Measurements from ENCODE around the gene KIF3C. TPM values are rescaled to one million over a fixed set of nuclear protein-coding genes. Genes with fewer than 3 reads are reported as not detected.
"Not testable (repeated sequence)": the region's sequence is repeated elsewhere in the genome, so short reads cannot be mapped to it uniquely, and the experiment has no call there.

Gene KIF3C
- total RNA-seq, 2 experiments from 2014 or later, result 5.1 to 6.6 TPM

DNA sequence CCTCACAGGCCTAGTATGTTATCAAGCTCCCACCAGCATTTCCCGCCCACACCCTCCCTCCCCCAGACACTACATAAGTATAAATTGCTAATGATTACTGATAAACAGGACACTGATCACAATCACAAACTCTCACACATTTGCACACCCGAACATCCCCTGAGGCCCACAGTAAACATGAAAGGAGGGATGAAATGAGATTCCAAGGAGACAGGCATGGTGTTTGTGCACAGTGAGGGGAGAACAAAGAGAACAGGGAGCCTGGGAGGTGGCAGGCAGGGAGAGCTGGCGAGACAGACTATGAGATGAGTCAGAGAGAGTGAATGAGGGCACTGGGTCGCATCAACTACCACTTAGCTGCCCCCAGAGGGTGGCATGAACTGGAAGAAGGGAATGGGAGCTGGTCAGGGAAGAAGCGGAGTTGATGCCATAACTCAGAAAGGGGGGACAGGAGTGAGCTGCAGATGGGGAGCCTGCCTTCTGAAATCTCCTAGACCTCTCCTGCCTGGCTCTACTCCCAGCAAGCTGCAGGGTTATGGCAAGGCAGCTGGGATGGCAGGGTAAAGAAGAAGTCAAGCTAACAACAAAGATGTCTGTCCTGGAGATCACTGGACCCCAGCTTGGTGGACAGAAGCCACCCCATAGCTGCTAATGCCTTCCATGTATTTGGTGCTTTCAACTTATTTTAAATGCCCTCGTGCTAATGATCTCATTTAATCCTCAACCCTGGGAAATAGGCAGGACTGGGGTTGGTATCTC is 5.1 kb downstream of the KIF3C start:
- POLR2A ChIA-PET, result no interaction called here
- CTCF ChIA-PET, result interaction anchor here (0.5 to 0.6 kb wide), 2 partner anchors 15 to 22 kb away, joined by 5 to 6 read pairs; no protein-coding TSS in a partner anchor

DNA sequence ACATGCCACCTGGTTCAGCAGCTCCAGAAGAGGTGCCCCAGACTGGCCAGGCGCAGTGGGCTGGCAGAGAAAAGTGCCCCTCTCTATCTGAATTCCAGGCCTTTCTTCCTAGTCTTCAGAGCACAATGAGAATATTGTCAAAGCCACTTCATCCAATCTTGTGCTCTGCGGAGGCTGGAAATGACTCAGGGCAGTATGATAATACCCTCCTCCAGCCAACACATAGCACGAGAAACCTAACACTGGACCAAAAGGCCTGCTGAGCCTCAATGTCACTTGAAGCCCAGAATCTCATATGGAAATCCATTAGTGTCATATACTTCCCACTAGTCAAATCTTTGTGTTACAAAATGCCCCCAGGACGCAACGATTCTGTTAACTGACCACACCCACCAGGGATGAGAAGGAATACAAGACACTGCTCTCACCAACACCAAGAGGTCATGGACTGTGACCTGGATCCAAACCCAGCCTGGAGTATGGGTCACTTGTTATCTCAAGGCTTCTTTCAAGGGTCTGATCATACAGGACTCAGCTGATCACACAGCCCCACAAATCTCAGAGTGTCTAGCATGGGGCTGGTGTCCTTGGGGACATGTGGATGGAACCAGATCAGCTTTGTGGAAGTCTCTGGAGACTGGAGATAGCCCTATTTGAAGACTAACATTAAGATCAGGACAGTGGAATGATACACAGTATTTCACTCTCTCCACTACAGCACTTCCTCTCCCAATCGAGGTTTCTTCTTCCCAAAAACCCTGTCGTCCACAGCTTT is 10.1 kb downstream of the KIF3C start:
- ChIA-PET CTCF (interaction anchor here (0.6 kb wide), 1 partner anchor 364 kb away, joined by 3 read pairs; no protein-coding TSS in a partner anchor), POLR2A (no interaction called here)

DNA sequence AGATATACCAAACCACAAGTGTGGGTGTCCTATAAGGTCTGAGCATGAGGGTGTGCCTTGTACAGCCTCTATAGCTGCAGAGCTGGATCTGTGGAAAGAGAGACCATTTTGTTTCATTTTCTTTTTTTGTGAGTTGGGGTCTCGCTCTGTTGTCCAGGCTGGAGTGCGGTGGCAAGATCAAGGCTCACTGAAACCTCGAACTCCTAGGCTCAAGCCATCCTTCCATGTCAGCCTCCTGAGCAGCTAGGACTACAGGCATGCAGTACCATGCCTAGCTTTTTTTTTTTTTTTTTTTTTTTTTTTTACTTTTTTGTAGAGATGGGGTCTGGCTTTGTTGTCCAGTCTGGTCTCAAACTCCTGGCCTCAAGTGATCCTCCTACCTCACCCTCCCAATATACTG is 10.7 kb downstream of the KIF3C start:
- ChIA-PET POLR2A (interaction anchor here (0.7 kb wide), 1 partner anchor 733 kb away, joined by 8 read pairs; no protein-coding TSS in a partner anchor), CTCF (interaction anchor here (0.6 to 1.3 kb wide), 4 partner anchors 21 to 364 kb away, joined by 3 to 5 read pairs (median 4); no protein-coding TSS in a partner anchor)

DNA sequence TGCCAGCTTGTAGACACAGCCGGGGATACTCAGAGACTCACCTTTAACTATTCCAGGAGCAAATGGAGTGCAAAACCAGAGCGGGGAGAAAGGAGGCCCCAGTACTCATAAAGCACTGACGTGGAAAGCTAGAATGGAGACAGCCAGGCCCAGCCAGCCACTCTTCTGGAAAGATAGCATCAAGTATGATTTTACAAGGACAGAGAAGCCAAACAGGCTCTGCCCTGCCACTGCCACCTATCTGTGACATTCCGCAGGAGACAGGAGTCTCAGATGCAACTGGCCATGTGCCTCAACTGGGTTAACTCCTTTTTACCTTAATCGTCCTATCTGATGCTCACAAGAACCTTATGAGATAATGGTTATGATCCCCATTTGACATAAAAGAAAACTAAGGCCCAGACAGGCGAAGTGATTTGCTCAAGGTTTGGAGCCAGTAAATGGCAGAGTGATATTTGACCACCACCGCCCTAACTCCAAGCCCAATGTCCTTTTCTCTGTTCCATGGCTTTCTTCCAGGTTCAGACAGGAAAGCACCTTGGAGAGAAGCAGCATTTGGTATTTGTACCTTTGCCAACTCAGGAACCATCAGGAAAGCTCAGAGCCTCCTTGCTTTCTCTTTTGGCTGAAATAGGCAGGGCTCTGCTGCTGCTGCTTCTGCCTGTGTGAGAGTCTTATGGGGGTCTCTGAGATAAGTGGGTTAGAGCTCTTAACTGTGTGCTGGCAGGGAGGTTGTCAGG is 15.6 kb downstream of the KIF3C start:
- POLR2A ChIA-PET, result no interaction called here
- CTCF ChIA-PET, result interaction anchor here (0.8 to 1.1 kb wide), 2 partner anchors 16 to 25 kb away, joined by 3 to 4 read pairs; no protein-coding TSS in a partner anchor

DNA sequence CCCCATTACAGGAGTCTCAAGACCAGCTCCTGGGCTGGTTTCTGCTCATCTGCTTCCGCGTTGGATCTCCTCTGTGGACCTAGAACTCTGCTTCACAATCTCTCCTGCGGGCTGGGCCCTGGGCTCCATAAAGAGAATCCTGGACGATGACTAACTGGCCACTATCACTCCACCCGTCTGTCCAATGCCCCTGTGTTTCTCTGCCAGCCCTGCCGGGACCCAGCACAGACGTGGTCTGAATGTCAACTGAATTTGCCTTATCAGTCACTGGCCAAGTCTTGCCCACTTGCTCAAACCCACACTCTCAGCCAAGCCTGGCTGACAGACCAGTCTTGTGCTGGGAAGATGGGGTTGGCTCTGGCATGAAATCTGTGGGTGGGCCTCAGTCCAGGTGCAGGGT is 17.4 kb downstream of the KIF3C start:
- CTCF ChIA-PET, result no interaction called here

DNA sequence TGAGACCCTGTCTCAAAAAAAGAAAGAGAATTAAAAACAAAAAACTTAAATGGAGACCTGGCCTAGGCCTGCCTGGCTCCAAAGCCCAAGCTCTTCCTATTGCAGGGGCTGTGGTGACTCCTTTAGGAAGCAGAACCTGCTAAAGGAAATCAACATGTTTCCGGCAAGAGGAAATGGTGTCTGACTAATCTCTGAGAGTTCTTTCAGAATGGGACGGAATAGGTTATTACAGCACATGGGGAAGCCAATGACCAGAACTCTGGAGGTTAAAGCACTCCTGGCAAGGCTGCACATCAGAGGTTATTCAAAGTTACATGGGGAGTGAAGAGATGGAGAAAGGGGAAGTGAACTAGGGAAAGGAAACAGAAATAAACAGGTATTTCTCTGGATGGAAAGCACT is 21.4 kb downstream of the KIF3C start:
- ChIA-PET CTCF (interaction anchor here (2.0 kb wide), 1 partner anchor 9 kb away, joined by 14 read pairs; no protein-coding TSS in a partner anchor), POLR2A (no interaction called here)

More for the DNA sequence above, 17.4 kb downstream of the KIF3C start:
- POLR2A ChIA-PET, result no interaction called here

DNA sequence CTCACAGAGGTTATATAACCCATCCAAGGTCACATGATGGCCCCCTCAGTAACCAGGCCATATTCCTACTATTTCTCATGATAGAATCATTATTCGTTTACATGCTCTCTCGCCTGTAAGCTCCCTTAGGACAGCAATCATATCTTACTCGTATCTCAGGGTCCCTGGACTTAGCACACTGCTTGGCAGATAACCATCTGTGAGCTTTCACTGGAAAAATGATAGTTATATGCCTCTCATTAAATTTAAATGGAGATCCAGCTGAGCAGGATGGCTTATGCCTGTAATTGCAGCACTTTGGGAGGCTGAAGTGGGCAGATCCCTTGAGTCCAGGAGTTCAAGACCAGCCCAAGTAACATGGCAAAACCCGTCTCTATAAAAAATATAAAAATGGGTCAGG is 21.9 kb downstream of the KIF3C start:
- ChIA-PET CTCF (interaction anchor here (2.0 kb wide), 1 partner anchor 9 kb away, joined by 14 read pairs; no protein-coding TSS in a partner anchor), POLR2A (no interaction called here)

DNA sequence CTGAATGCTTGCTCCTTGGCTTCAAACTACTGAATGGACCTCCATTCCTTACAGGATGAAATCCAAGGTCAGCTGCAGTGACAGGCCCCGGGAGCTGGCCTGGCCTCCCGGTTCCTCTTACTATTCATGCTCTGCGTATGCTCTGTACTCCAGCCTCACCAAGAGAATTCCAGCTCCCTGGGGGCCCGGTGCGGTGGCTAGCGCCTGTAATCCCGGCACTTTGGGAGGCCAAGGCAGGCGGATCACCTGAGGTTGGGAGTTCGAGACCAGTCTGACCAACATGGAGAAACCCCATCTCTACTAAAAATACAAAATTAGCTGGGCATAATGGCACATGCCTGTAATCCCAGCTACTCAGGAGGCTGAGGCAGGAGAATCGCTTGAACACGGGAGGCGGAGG is 23.7 kb downstream of the KIF3C start:
- CTCF ChIA-PET, result not testable (repeated sequence)

DNA sequence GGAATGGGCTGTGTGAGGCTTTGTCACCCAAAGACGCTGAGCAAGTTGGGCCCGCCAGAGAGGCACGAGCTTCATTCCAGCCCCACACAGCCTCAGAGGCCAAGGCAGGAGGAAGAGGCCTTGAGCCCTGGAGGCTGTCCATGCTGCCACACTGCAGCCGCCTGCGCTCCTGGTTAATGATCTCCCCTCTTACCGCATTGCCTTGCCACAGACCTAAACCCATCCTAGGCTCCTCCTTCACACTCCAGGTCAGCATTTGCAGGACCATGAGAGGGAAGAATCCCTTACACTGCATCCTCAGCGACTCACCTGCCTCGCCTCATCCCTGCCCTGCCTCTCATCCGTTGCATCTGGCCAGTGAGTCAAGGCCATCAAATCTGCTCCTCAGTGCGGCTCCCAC is 24.6 kb downstream of the KIF3C start:
- ChIA-PET POLR2A (no interaction called here), CTCF (interaction anchor here (0.6 kb wide), 1 partner anchor 410 kb away, joined by 4 read pairs; no protein-coding TSS in a partner anchor)

More for the DNA sequence above, 23.7 kb downstream of the KIF3C start:
- POLR2A ChIA-PET, result not testable (repeated sequence)

DNA sequence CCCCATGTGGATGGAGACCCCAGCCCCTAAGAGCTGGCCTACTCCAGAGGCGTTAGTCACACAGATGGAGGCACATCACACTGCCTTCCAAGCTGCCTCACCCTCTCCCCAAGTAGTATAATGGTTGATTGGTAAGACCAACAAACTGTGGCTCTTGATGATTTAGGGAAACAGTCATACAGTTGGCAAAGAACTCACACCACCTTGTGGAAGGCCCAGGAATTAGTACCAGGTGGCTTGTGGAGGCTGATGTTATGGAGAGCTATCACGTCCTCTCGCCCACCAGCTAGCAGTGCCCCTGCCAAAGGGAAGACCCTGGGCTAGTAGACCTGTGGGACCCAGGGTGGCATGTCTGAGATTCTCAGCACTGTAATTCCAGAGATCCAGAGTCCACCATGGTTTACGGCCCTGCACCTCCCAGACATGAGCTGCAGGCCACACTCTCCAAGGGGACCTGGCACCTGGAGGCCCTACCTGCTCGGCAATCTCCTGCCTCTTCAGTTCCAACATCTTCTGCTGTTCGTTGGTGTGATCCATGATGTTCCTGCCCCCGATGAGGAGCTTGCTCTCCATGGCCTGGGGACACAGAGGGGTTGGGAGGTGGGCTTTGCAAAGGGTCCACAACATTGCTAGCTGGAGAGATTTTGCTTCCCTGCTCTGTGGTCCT is 26.3 kb downstream of the KIF3C start:
- ChIA-PET CTCF (interaction anchor here (0.8 to 1.5 kb wide), 2 partner anchors 20 to 114 kb away, joined by 3 to 5 read pairs; no protein-coding TSS in a partner anchor), POLR2A (no interaction called here)

DNA sequence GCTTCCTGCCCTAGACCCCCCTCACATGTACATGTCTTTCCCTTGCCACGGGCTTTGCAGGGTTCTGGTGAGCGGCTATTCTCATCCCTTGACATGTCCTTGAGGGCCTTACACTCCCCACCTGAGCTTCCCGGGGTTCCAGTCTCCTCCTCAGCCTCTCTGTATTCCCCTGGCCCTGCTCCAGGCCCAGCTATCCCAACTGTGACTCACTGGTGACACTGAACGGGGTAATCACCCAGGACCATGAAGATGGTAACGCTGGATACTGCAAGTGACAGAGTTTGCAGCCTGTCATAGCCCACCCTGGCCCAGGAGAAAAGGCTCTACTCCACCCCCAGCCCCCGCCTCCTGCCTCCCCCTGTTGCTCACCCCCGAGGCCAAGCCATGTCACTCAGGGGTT is 27.3 kb downstream of the KIF3C start:
- ChIA-PET POLR2A (no interaction called here), CTCF (no interaction called here)

DNA sequence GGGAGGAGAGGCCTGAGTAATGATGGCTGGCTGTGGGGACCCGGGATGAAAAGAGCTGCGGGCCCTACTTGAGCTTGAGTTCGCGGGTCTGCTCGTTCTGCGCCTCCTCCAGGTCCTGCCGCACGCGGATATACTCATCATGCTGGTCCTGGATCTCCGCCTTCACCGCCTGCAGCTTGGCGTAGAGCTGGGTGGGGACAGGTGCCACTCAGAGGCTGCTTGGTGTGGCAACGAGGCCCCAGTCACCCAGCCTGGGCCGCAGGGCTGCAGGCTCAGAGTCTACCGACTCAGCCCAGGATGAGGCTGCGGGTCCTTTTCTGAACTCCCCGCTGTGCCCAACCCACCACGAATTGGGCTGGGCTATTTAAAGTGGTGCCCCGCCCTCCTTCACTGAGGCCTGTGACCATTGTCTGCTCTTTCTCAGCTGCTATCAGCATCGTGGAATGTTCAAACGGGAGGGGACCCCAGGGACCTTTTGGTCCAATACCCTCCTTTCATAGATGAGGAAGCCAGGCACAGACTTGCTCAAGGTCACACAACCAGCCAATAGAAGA is 28.0 kb downstream of the KIF3C start:
- ChIA-PET POLR2A (no interaction called here), CTCF (no interaction called here)

DNA sequence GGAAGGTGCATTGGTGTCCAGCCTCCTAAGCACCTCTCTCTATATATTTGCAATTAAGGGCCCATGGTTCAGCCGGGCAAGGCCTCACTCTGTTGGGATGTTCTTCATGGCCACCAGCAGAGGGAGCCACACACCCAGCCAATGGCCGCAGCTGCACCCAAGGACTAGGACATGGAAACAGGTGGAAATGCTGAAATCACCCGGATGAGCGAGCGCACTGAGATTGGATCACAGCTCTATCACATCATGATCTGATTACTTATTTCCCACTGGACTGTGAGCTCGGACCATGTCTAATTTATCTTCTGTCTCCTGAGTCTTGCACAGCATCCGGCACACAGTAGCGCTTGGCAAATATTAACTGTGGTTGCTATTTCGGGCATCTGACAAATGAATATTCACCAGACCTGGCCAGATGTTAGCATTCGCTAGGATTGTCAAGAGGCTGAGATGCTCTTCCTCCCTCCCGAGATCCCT is 31.2 kb downstream of the KIF3C start:
- POLR2A ChIA-PET, result interaction anchor here (0.7 kb wide), 1 partner anchor 238 kb away, joined by 3 read pairs; no protein-coding TSS in a partner anchor
- CTCF ChIA-PET, result interaction anchor here (0.6 to 2.4 kb wide), 18 partner anchors 10 to 368 kb away, joined by 3 to 14 read pairs (median 4); no protein-coding TSS in a partner anchor

DNA sequence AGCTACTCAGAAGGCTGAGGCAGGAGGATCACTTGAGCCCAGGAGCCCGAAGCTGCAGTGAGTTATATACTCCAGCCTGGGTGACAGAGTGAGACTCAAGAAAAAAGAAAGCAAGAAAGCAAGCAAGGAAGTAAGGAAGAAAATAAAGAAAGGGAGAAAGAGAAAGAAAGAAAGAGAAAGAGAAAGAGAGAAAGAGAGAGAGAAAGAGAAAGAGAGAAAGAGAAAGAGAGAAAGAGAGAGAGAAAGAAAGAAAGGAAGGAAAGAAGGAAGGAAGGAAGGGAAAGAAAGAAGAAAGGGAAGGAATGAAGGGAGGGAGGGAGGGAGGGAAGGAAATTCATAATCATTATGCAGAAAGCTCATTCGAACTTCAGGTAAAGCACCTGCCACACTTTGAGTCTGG is 33.9 kb downstream of the KIF3C start:
- CTCF ChIA-PET, result no interaction called here
- POLR2A ChIA-PET, result interaction anchor here (0.8 kb wide), 1 partner anchor 1992 kb away, joined by 6 read pairs; no protein-coding TSS in a partner anchor

DNA sequence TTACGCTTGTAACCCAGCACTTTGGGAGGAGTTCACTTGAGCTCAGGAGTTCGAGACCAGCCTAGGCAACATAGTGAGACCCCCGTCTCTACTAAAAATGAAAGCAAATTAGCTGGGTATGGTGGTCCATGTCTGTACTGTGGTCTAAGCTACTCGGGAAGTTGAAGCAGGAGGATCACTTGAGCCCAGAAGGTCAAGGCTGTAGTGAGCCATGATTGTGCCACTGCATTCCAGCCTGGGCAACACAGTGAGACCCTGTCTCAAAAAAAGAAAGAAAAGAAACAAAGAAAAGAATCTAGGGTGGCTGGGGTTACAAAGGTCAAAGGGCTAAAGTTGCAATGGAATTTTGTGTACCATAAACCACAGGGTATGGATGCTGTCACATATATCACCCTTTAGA is 41.3 kb downstream of the KIF3C start:
- POLR2A ChIA-PET, result no interaction called here
- CTCF ChIA-PET, result no interaction called here

DNA sequence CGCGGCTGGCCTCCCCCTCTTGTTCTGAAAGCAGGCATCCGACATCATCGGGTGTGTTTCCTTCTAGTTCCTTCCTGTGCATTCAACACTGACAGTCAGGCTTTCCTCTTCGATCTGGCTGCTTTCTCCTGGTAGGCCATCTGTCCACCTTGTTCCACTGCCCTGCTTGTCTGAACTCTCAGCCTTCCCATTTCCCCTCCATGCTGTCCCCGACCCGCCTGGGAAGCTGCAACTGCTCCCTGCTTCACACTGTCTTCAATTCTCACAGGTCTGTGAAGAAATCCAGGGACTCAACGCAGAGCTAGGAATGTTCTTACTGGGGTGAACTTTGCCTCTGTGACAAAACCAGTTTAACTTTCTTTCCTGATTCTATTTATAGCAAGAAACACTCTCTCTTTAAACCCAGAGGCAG is 43.0 kb downstream of the KIF3C start:
- POLR2A ChIA-PET, result no interaction called here
- CTCF ChIA-PET, result interaction anchor here (0.6 to 0.9 kb wide), 2 partner anchors 11 to 19 kb away, joined by 3 to 4 read pairs; no protein-coding TSS in a partner anchor

DNA sequence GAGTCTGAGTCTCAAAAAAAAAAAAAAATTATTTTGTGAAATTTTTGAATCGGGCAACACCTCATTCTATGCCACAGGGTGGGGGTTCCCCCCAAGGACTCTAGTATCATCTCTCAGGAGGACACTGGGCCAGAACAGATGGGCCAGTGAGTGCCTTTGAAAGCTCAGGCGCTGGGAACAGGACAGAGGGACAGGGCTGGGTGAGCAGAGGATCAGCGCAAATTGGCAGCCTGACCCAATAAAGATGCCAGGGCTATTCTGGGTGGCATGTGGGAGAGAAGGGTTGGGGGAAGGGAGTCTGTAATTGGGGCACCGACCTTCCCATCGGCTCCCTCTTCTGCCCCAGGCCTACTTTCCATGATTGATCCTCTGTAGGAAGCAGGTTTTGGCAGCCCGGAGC is 44.0 kb downstream of the KIF3C start:
- POLR2A ChIA-PET, result interaction anchor here (0.5 kb wide), 1 partner anchor 60 kb away, joined by 3 read pairs; the partner anchor contains the start of gene ASXL2
- CTCF ChIA-PET, result interaction anchor here (0.5 kb wide), 1 partner anchor 16 kb away, joined by 3 read pairs; no protein-coding TSS in a partner anchor

DNA sequence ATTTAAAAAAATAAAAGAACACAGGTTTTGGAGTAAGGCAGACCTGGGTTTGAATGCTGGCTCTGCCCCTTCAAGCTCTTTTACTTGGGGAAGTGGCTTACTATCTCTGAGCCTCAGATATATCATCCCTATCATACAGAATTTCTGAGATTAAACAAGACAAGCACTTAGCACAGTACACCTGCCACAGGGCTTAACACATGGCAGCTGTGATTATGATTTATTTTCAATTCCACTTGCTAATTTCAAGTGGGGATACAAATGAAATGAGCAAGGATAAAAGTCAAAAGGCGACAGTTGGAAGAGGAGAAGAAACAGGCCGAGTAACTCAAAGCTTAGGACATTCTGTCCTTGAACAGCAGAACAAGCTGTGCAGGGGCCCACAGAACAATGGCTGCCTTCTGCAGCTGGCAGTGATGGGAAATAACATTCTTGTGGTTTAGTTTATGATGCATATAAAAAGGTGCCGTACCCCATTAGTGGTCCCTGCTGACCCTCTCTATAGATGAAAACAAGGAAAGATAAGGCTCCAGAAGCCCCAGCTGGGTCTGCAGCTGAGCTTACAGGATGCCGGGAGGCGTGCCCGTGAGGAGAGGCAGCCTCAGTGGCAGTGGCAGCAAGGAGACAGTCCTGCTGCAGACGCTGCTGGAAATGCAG is 45.3 kb downstream of the KIF3C start:
- ChIA-PET POLR2A (no interaction called here), CTCF (interaction anchor here (0.6 to 1.8 kb wide), 2 partner anchors 14 to 20 kb away, joined by 3 to 5 read pairs; no protein-coding TSS in a partner anchor)

Data from activated CD8-positive, alpha-beta memory T cell treated with anti-CD3 and anti-CD28 coated beads for 36 hours (primary cell).